Sigmoid colon (tissue), 7 donors: ENCODE results near the gene SYTL5. TPM values are rescaled to one million over a fixed set of nuclear protein-coding genes. Genes with fewer than 3 reads are reported as not detected.

Experiments
- DNase-seq: peaks from one replicate; pipeline ENCODE4 v3.0.0-alpha.2; 2019
- H3K27ac ChIP-seq, 4 donors: fragments of 200-600 bp; sonication (generic); one replicate each; pipeline ENCODE4 v1.5.1; 2016 to 2019; ENCODE audit warnings: mild to moderate bottlenecking in 1 of 4
- H3K27me3 ChIP-seq, 3 donors: fragments of 200-600 bp; sonication (generic); one replicate each; pipeline ENCODE4 v1.5.1; 2019; ENCODE audit warnings: mild to moderate bottlenecking in 1 of 3
- H3K36me3 ChIP-seq, 4 donors: fragments of 200-600 bp; sonication (generic); one replicate each; pipeline ENCODE4 v1.5.1; 2016 to 2019
- H3K4me1 ChIP-seq, 4 donors: fragments of 200-600 bp; sonication (generic); one replicate each; pipeline ENCODE4 v1.5.1; 2017 to 2019
- H3K4me3 ChIP-seq, 4 donors: fragments of 200-600 bp; sonication (generic); one replicate each; pipeline ENCODE4 v1.5.1; 2017 to 2019; ENCODE audit warnings: mild to moderate bottlenecking in 2 of 4, moderate library complexity in 1 of 4
- H3K9me3 ChIP-seq, 4 donors: fragments of 200-600 bp in 3 of 4; sonication (generic) in 3 of 4; one replicate each; pipeline versions ENCODE4 v1.5.1 to v1.6.1; 2013 to 2019
- CTCF ChIP-seq, 4 experiments: fragments of 450-650 bp in 3 of 4; fragments of 200-600 bp in 1 of 4; IDR thresholded peaks; one replicate each; pipeline ENCODE4 v1.5.1; 2016 to 2019; ENCODE audit warnings: antibody characterized with exemption in 4 of 4, mild to moderate bottlenecking in 3 of 4, moderate library complexity in 2 of 4
- EP300 ChIP-seq, 4 donors: sonication (generic); formaldehyde crosslinking; IDR thresholded peaks; one replicate each; pipeline ENCODE4 v1.6.1; 2017; ENCODE audit warnings: antibody characterized with exemption in 4 of 4
- POLR2A ChIP-seq, 2 donors: fragments of 450-650 bp; IDR thresholded peaks; one replicate each; pipeline ENCODE4 v1.6.1; 2016; ENCODE audit warnings: antibody characterized with exemption in 2 of 2, mild to moderate bottlenecking in 2 of 2, moderate library complexity in 2 of 2
- POLR2AphosphoS5 ChIP-seq, 4 donors: sonication (generic); formaldehyde crosslinking; IDR thresholded peaks; one replicate each; pipeline ENCODE4 v1.6.1; 2017; ENCODE audit warnings: antibody characterized with exemption in 4 of 4
- WGBS, 2 donors: extraction: QIAGEN DNeasy Blood & Tissue Kit; methylation state at CpG; one replicate each; pipeline ENCODE4 v1.1.7; 2013; 5-methylcytosine and 5-hydroxymethylcytosine counted together
- intact Hi-C: fragments of 100-400 bp; cut with DNase I; formaldehyde crosslinking; loops from one replicate; pipeline ENCODE4 v1.15.1; 2023
- polyA plus RNA-seq, 3 donors: library from polyadenylated mRNA; stranded (reverse); fragments of 200-250 nt; gene quantifications; one replicate each; pipeline ENCODE4 v1.2.3, GENCODE V29; 2013
- total RNA-seq, 4 donors: library from RNA; depleted of rRNA; stranded (reverse); fragments of >200 nt; gene quantifications; one replicate each; pipeline ENCODE4 v1.1.0, GENCODE V29; 2016
- donor health status: healthy with polysubstance abuse.
- donor health status: Bipolar disorder and iron deficiency.
- donor health status: healthy.

The SYTL5 gene
- total and polyA plus RNA-seq, 7 donors: under 0.01 to 21.0 (median 1.9) TPM; not detected in 1

- 78 to 90% methylated on average over 4 of the region's 4 CpGs for WGBS, 2 donors
- Histone ChIP-seq H3K9me3 (no peaks in the 10 kb centered on the region), H3K27ac (no peak overlapping the region), H3K36me3 (no peaks in the 10 kb centered on the region), H3K4me3 (no peak overlapping the region), H3K27me3 (no peaks in the 10 kb centered on the region), H3K4me1 (no peaks in the 10 kb centered on the region)
- intact Hi-C loops: no loop called here
- no peak for DNase-seq
- TF ChIP-seq CTCF (IDR thresholded peaks at IDR 0.05) (no peak), POLR2AphosphoS5 (IDR thresholded peaks at IDR 0.05) (no peak), POLR2A (IDR thresholded peaks at IDR 0.05) (no peak), EP300 (IDR thresholded peaks at IDR 0.05) (no peak)
Observed at GRCh38 chrX:38112566-38112965, 106.2 kb downstream of the SYTL5 start.

GRCh38 chrX:38116706-38117105, 110.4 kb downstream of the SYTL5 start:
- no peak for TF ChIP-seq EP300 (IDR thresholded peaks at IDR 0.05)
- H3K4me3 ChIP-seq: no peak overlapping the region
- H3K27ac ChIP-seq: no peak overlapping the region
- no peaks in the 10 kb centered on the region for H3K4me1 ChIP-seq
- 72 to 82% methylated on average over 1 of the region's 1 CpG for WGBS, 2 donors
- H3K36me3 ChIP-seq: no peaks in the 10 kb centered on the region
- H3K9me3 ChIP-seq: no peaks in the 10 kb centered on the region
- intact Hi-C loops: no loop called here
- DNase-seq: no peak
- no peaks in the 10 kb centered on the region for H3K27me3 ChIP-seq

- H3K9me3 ChIP-seq: no peaks in the 10 kb centered on the region
- no peaks in the 10 kb centered on the region for H3K36me3 ChIP-seq
- H3K27me3 ChIP-seq: no peaks in the 10 kb centered on the region
- 85 to 88% methylated on average over 7 of the region's 7 CpGs for WGBS, 2 donors
- TF ChIP-seq POLR2A (IDR thresholded peaks at IDR 0.05) (no peak), POLR2AphosphoS5 (IDR thresholded peaks at IDR 0.05) (no peak), CTCF (IDR thresholded peaks at IDR 0.05) (no peak), EP300 (IDR thresholded peaks at IDR 0.05) (no peak)
- H3K4me3 ChIP-seq: no peak overlapping the region
- intact Hi-C loops: no loop called here
- no peak overlapping the region for H3K27ac ChIP-seq
- DNase-seq: no peak
- H3K4me1 ChIP-seq: no peaks in the 10 kb centered on the region
Observed at GRCh38 chrX:38117485-38117884, 111.1 kb downstream of the SYTL5 start.

GRCh38 chrX:38124000-38124399, 117.6 kb downstream of the SYTL5 start:
- intact Hi-C loops: no loop called here
- no peak overlapping the region for H3K27ac ChIP-seq
- no peak overlapping the region for H3K4me3 ChIP-seq
- 75 to 89% methylated on average over 1 of the region's 1 CpG for WGBS, 2 donors
- H3K27me3 ChIP-seq: no peaks in the 10 kb centered on the region
- H3K36me3 ChIP-seq: no peaks in the 10 kb centered on the region
- no peaks in the 10 kb centered on the region for H3K4me1 ChIP-seq
- DNase-seq: no peak
- TF ChIP-seq POLR2A (IDR thresholded peaks at IDR 0.05): no peak
- TF ChIP-seq POLR2AphosphoS5 (IDR thresholded peaks at IDR 0.05): no peak
- TF ChIP-seq CTCF (IDR thresholded peaks at IDR 0.05): no peak
- TF ChIP-seq EP300 (IDR thresholded peaks at IDR 0.05): no peak
- no peaks in the 10 kb centered on the region for H3K9me3 ChIP-seq

GRCh38 chrX:38126179-38126578, 119.8 kb downstream of the SYTL5 start:
- H3K27me3 ChIP-seq: no peaks in the 10 kb centered on the region
- WGBS, 2 donors: 87 to 95% methylated on average over 3 of the region's 3 CpGs
- H3K27ac ChIP-seq: no peak overlapping the region
- H3K36me3 ChIP-seq: no peaks in the 10 kb centered on the region
- TF ChIP-seq EP300 (IDR thresholded peaks at IDR 0.05) (no peak), CTCF (IDR thresholded peaks at IDR 0.05) (no peak), POLR2AphosphoS5 (IDR thresholded peaks at IDR 0.05) (no peak)
- no peaks in the 10 kb centered on the region for H3K9me3 ChIP-seq
- intact Hi-C loops: no loop called here
- no peaks in the 10 kb centered on the region for H3K4me1 ChIP-seq
- no peak for DNase-seq
- no peak overlapping the region for H3K4me3 ChIP-seq
